Mesenchymal stem cell (in vitro differentiated cells and primary cell): ENCODE data around the gene ERC2.
A peak's percentile ranks its signal among the peaks of the same experiment; 100 is the strongest.

Experiments
- DNase-seq: peaks from one replicate; pipeline ENCODE4 v3.0.0-alpha.2; 2013
- H2AFZ ChIP-seq: one replicate; pipeline ENCODE4 v1.6.1; 2013; ENCODE audit warnings: low read depth, mild to moderate bottlenecking, control low read depth, inconsistent platforms, low read length, moderate library complexity
- H2AK5ac ChIP-seq: 2 replicates; pipeline ENCODE4 v1.6.1; 2013; ENCODE audit warnings: low read length, moderate library complexity, mild to moderate bottlenecking, inconsistent platforms; ENCODE audit not compliant: severe bottlenecking
- H2BK120ac ChIP-seq: one replicate; pipeline ENCODE4 v1.6.1; 2013; ENCODE audit warnings: low read depth, mild to moderate bottlenecking, inconsistent platforms, low read length, moderate library complexity
- H2BK12ac ChIP-seq, 2 experiments: one replicate each; pipeline ENCODE4 v1.6.1; 2013; ENCODE audit warnings: inconsistent platforms in 2 of 2, low read length in 2 of 2, mild to moderate bottlenecking in 2 of 2, moderate library complexity in 2 of 2, control low read depth in 1 of 2
- H2BK15ac ChIP-seq: one replicate; pipeline ENCODE4 v1.6.1; 2013; ENCODE audit warnings: mild to moderate bottlenecking, low read depth, inconsistent platforms; ENCODE audit not compliant: poor library complexity, severe bottlenecking
- H2BK5ac ChIP-seq: 2 replicates; pipeline ENCODE4 v1.6.1; 2013; ENCODE audit warnings: low read depth, mild to moderate bottlenecking, low read length, control low read depth, inconsistent platforms; ENCODE audit not compliant: poor library complexity, severe bottlenecking
- H3K14ac ChIP-seq, 2 experiments: one replicate each; pipeline ENCODE4 v1.6.1; 2013; ENCODE audit warnings: inconsistent platforms in 2 of 2, low read length in 2 of 2, control low read depth in 1 of 2, mild to moderate bottlenecking in 1 of 2, moderate library complexity in 1 of 2
- H3K18ac ChIP-seq, 2 experiments: one replicate each; pipeline ENCODE4 v1.6.1; 2013; ENCODE audit warnings: inconsistent platforms in 2 of 2, low read length in 2 of 2, control low read depth in 1 of 2, low read depth in 1 of 2, mild to moderate bottlenecking in 1 of 2
- H3K23ac ChIP-seq, 2 experiments: one replicate each; pipeline ENCODE4 v1.6.1; 2013; ENCODE audit warnings: inconsistent platforms in 2 of 2, low read length in 2 of 2, mild to moderate bottlenecking in 2 of 2, moderate library complexity in 2 of 2, control low read depth in 1 of 2
- H3K27ac ChIP-seq: 2 replicates; pipeline ENCODE4 v1.5.1; 2013; ENCODE audit warnings: mild to moderate bottlenecking, moderate library complexity, low read length, control low read depth, inconsistent platforms; ENCODE audit not compliant: poor library complexity, severe bottlenecking
- H3K27me3 ChIP-seq, 2 experiments: 2 replicates each; pipeline versions ENCODE4 v1.6.1 to v1.7.0; 2013; ENCODE audit warnings: low read length in 2 of 2, mild to moderate bottlenecking in 2 of 2, moderate library complexity in 2 of 2, control low read depth in 1 of 2, inconsistent platforms in 1 of 2; ENCODE audit not compliant: control insufficient read depth in 1 of 2, insufficient read depth in 1 of 2
- H3K36me3 ChIP-seq, 2 experiments: 2 replicates each; pipeline versions ENCODE4 v1.6.1 to v1.7.0; 2013; ENCODE audit warnings: low read length in 2 of 2, control low read depth in 1 of 2, inconsistent platforms in 1 of 2, low read depth in 1 of 2, mild to moderate bottlenecking in 1 of 2; ENCODE audit not compliant: insufficient read depth in 2 of 2, control insufficient read depth in 1 of 2
- H3K4ac ChIP-seq, 2 experiments: one replicate each; pipeline ENCODE4 v1.6.1; 2013; ENCODE audit warnings: inconsistent platforms in 2 of 2, low read length in 2 of 2, mild to moderate bottlenecking in 2 of 2, moderate library complexity in 2 of 2, control low read depth in 1 of 2, low read depth in 1 of 2
- H3K4me1 ChIP-seq: 2 replicates; pipeline ENCODE4 v1.6.1; 2013; ENCODE audit warnings: low read depth, low read length, control low read depth; ENCODE audit not compliant: control insufficient read depth, insufficient read depth
- H3K4me2 ChIP-seq: 2 replicates; pipeline ENCODE4 v1.6.1; 2013; ENCODE audit warnings: low read length, mild to moderate bottlenecking, inconsistent platforms; ENCODE audit not compliant: poor library complexity, severe bottlenecking
- H3K4me3 ChIP-seq, 2 experiments: 2 replicates each; pipeline versions ENCODE4 v1.5.1 to v1.7.0; 2013; ENCODE audit warnings: low read length in 2 of 2, mild to moderate bottlenecking in 2 of 2, control low read depth in 1 of 2, low read depth in 1 of 2; ENCODE audit not compliant: insufficient read depth in 1 of 2
- H3K79me1 ChIP-seq: replicated peaks from 2 replicates; pipeline ENCODE4 v1.6.1; 2013; ENCODE audit warnings: mild to moderate bottlenecking, control low read depth, low read length, inconsistent platforms; ENCODE audit not compliant: poor library complexity, severe bottlenecking
- H3K9ac ChIP-seq: 2 replicates; pipeline ENCODE4 v1.7.0; 2013; ENCODE audit warnings: mild to moderate bottlenecking, low read length, moderate library complexity
- H3K9me3 ChIP-seq: 2 replicates; pipeline ENCODE4 v1.7.0; 2013; ENCODE audit warnings: mild to moderate bottlenecking, low read length; ENCODE audit not compliant: control insufficient read depth
- H4K8ac ChIP-seq: one replicate; pipeline ENCODE4 v1.6.1; 2013; ENCODE audit warnings: inconsistent platforms, mild to moderate bottlenecking, low read length, moderate library complexity
- H4K91ac ChIP-seq: one replicate; pipeline ENCODE4 v1.6.1; 2013; ENCODE audit warnings: mild to moderate bottlenecking, low read length, inconsistent platforms
- WGBS: methylation state at CpG from one replicate; pipeline ENCODE4 v1.1.7; 2013; ENCODE audit warnings: mixed read lengths; 5-methylcytosine and 5-hydroxymethylcytosine counted together

ERC2 gene

DNA sequence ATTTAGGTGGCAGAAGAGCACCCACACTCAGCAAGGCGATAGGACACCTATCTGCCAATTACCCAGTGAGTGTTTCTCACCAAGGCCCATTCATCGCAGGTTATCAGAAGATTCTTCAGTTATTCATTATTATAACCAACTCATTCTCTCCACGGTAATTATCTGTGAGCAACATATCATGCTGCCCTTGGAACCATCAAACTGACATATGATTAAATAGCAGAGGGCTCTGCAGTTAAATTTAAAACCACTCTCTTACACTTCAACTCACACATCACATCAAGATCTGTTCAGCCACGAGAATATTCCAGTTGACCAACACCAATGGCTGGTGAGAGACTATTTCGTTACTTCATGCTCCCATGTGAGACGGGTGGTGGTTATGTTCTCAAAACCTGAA is 489.3 kb downstream of the ERC2 start:
- WGBS, result 91% methylated on average over 6 of the region's 6 CpGs
- H3K4me2 ChIP-seq, result no peak overlapping the region
- H3K9ac ChIP-seq, result no peak overlapping the region
- no peaks in the 10 kb centered on the region for H3K79me1 ChIP-seq
- DNase-seq, result no peak
- no peak overlapping the region for H2BK15ac ChIP-seq
- no peak overlapping the region for H3K4ac ChIP-seq
- no peak overlapping the region for H4K8ac ChIP-seq
- H3K23ac ChIP-seq, result no peak overlapping the region
- H3K14ac ChIP-seq, result no peak overlapping the region
- no peak overlapping the region for H4K91ac ChIP-seq
- H2AFZ ChIP-seq, result no peak overlapping the region
- H2BK5ac ChIP-seq, result no peak overlapping the region
- no peak overlapping the region for H3K4me3 ChIP-seq
- H3K18ac ChIP-seq, result no peak overlapping the region
- no peaks in the 10 kb centered on the region for H3K4me1 ChIP-seq
- H2BK12ac ChIP-seq, result no peak overlapping the region
- H2BK120ac ChIP-seq, result no peak overlapping the region
- no peak overlapping the region for H3K27ac ChIP-seq
- H3K27me3 ChIP-seq, result peaks cover 0 to 9% of the 10 kb centered on the region in 2 experiments
- no peaks in the 10 kb centered on the region for H3K9me3 ChIP-seq
- H3K36me3 ChIP-seq, result no peaks in the 10 kb centered on the region
- H2AK5ac ChIP-seq, result no peak overlapping the region

DNA sequence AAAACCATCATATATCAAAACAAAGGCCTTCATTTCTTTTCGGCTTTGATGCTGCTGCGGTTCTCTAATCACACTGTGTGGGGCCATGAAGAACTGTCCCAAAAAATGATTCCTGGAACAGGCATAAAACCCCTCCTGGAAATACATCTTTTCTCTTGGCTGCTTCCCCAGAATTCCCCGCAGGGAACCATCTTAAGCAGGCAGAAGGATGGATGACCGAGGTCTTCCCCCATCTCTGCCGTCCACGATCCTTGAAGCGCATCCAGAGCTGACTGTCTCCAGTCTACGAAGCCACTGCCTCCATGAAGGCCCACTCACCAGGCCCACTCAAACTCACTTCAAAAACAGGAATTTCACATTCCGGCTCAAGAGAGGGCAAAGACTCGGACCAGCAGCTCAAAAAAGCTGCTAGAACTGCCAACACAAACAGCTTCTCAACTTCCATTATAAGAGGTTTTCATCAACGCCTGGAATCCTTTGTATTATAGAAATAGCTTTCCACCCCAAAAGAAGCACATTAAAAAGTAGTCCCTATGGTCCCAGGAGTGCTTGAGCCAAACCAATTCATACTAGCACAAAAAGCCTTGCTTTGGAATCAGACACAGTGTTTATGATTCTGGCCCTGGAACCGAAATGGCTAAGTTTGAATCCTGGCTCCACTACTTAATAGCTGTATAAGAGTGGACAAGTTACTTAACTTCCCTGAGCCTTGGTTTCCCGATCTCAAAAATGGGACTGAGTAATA is 493.7 kb downstream of the ERC2 start:
- Histone ChIP-seq H3K36me3 (no peaks in the 10 kb centered on the region), H4K91ac (no peak overlapping the region), H3K18ac (no peak overlapping the region), H3K9ac (no peak overlapping the region), H3K27ac (no peak overlapping the region), H3K27me3 (peaks cover 0 to 9% of the 10 kb centered on the region in 2 experiments), H2BK120ac (no peak overlapping the region), H3K4me2 (no peak overlapping the region), H3K9me3 (no peaks in the 10 kb centered on the region), H3K4me3 (no peak overlapping the region), H3K79me1 (no peaks in the 10 kb centered on the region), H2BK5ac (no peak overlapping the region), H2AK5ac (no peak overlapping the region), H2BK12ac (no peak overlapping the region), H3K4ac (no peak overlapping the region), H3K23ac (no peak overlapping the region), H3K14ac (no peak overlapping the region), H2BK15ac (no peak overlapping the region), H3K4me1 (no peaks in the 10 kb centered on the region), H4K8ac (no peak overlapping the region), H2AFZ (no peak overlapping the region)
- DNase-seq, result no peak
- 93% methylated on average over 12 of the region's 13 CpGs for WGBS

GRCh38 chr3:55969634-55970033 is 498.6 kb downstream of the ERC2 start:
- H3K4ac ChIP-seq, result no peak overlapping the region
- H2BK5ac ChIP-seq, result no peak overlapping the region
- H3K14ac ChIP-seq, result no peak overlapping the region
- H3K18ac ChIP-seq, result no peak overlapping the region
- H3K23ac ChIP-seq, result no peak overlapping the region
- no peak overlapping the region for H2BK120ac ChIP-seq
- H4K8ac ChIP-seq, result no peak overlapping the region
- H2AK5ac ChIP-seq, result no peak overlapping the region
- no peak overlapping the region for H2BK12ac ChIP-seq
- no peaks in the 10 kb centered on the region for H3K79me1 ChIP-seq
- WGBS, result no CpG with 5 or more reads among the region's 2 CpGs
- H3K9me3 ChIP-seq, result no peaks in the 10 kb centered on the region
- H3K27me3 ChIP-seq, result no peaks in the 10 kb centered on the region
- H3K9ac ChIP-seq, result no peak overlapping the region
- H3K4me2 ChIP-seq, result no peak overlapping the region
- H2BK15ac ChIP-seq, result peak overlapping the region; percentile 60
- DNase-seq, result no peak
- H3K4me1 ChIP-seq, result no peaks in the 10 kb centered on the region
- H4K91ac ChIP-seq, result no peak overlapping the region
- no peaks in the 10 kb centered on the region for H3K36me3 ChIP-seq
- H3K27ac ChIP-seq, result no peak overlapping the region
- no peak overlapping the region for H3K4me3 ChIP-seq
- no peak overlapping the region for H2AFZ ChIP-seq

DNA sequence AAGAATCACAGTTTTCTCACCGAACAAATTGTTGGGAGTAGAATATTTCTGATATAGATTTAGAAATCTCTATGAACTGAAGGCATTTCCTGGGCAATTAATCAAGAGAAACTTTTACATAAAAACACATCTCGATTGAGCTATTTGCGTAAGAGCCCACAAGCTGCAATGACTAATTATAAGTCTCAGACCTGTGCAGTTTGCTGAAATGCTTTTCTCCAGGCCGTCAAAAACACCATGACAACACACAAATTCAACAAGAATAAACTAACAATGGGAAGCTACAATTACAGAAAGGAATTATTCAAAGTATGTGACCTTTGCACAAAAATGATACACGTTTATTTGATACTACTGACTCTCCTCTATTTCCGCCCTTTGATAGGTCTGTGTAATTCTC is 499.9 kb downstream of the ERC2 start:
- no peak overlapping the region for H4K91ac ChIP-seq
- H3K9me3 ChIP-seq, result no peaks in the 10 kb centered on the region
- H3K4me3 ChIP-seq, result no peak overlapping the region
- no peaks in the 10 kb centered on the region for H3K36me3 ChIP-seq
- no peak overlapping the region for H3K14ac ChIP-seq
- no peak overlapping the region for H2BK15ac ChIP-seq
- H2AK5ac ChIP-seq, result no peak overlapping the region
- peak; percentile 52 for DNase-seq
- no peak overlapping the region for H3K27ac ChIP-seq
- no peak overlapping the region for H3K23ac ChIP-seq
- H2AFZ ChIP-seq, result no peak overlapping the region
- no peaks in the 10 kb centered on the region for H3K79me1 ChIP-seq
- H3K27me3 ChIP-seq, result no peaks in the 10 kb centered on the region
- no peaks in the 10 kb centered on the region for H3K4me1 ChIP-seq
- H2BK12ac ChIP-seq, result no peak overlapping the region
- H3K18ac ChIP-seq, result no peak overlapping the region
- 46% methylated on average over 3 of the region's 6 CpGs for WGBS
- H2BK5ac ChIP-seq, result no peak overlapping the region
- no peak overlapping the region for H3K9ac ChIP-seq
- no peak overlapping the region for H3K4me2 ChIP-seq
- H4K8ac ChIP-seq, result no peak overlapping the region
- H2BK120ac ChIP-seq, result no peak overlapping the region
- no peak overlapping the region for H3K4ac ChIP-seq
